Daoy (cell line): ENCODE data around the gene LUC7L. TPM values are rescaled to one million over a fixed set of nuclear protein-coding genes. Genes with fewer than 3 reads are reported as not detected.
"Not testable (repeated sequence)": the region's sequence is repeated elsewhere in the genome, so short reads cannot be mapped to it uniquely, and the experiment has no call there.

Experiments used
- DNase-seq: peaks from one replicate; pipeline ENCODE4 v3.0.0-alpha.2; 2015; ENCODE audit warnings: low read depth
- total RNA-seq: library from RNA; depleted of rRNA; stranded (reverse); fragments of >200 nt; shearing (Covaris generic); gene quantifications from 2 replicates; pipeline ENCODE4 v1.2.3, GENCODE V29; 2014; rRNA removed

The LUC7L gene, protein sequence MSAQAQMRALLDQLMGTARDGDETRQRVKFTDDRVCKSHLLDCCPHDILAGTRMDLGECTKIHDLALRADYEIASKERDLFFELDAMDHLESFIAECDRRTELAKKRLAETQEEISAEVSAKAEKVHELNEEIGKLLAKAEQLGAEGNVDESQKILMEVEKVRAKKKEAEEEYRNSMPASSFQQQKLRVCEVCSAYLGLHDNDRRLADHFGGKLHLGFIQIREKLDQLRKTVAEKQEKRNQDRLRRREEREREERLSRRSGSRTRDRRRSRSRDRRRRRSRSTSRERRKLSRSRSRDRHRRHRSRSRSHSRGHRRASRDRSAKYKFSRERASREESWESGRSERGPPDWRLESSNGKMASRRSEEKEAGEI
- total RNA-seq: 35.5 and 42.3 TPM in 2 replicates

- DNase-seq: peak; percentile 91
Measured at GRCh38 chr16:228852-229730, at the start of gene LUC7L. Gene LUC7L (minus strand): TSS chr16:229449. CDS start chr16:229339, 110 bp downstream.

GRCh38 chr16:278863-279366, 49.7 kb upstream of the LUC7L start:
- DNase-seq: peak; percentile 66

DNA sequence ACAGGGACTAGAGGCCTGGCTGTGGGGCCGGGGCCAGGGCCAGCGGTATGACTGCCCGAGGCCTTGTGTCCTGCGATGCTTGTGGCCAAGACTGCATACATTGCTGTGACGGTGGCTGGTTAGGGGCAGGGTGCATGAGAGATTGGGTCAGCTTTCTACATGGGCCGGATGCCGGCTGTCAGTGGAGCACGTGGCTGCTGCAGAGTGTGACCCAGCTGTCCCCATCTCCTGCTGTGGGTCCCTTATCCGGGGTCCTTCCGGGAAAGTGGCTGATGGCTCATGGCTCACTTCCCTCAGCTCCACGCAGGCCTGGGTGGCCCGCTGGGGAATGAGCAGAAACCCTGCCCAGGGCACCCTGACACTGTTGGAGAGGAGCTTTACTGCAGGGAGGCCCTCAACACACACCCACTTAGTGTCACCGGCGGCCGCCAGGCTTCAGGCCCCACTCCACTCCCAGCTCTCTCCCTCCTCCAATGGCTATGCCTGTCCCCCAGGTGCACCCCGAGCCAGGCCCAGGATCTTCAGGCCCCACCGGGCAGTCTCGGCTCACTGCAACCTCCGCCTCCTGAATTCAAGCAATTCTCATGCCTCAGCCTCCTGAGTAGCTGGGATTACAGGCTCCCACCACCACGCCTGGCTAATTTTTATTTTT, 47.3 kb upstream of the LUC7L start:
- no peak for DNase-seq

GRCh38 chr16:275786-276232, 46.6 kb upstream of the LUC7L start, which contains the start of gene RGS11:
Gene RGS11 (minus strand): TSS chr16:275944. CDS start chr16:275911, 33 bp downstream.
- no peak for DNase-seq

- DNase-seq: no peak
Measured at GRCh38 chr16:275041-275641, 45.9 kb upstream of the LUC7L start.

DNA sequence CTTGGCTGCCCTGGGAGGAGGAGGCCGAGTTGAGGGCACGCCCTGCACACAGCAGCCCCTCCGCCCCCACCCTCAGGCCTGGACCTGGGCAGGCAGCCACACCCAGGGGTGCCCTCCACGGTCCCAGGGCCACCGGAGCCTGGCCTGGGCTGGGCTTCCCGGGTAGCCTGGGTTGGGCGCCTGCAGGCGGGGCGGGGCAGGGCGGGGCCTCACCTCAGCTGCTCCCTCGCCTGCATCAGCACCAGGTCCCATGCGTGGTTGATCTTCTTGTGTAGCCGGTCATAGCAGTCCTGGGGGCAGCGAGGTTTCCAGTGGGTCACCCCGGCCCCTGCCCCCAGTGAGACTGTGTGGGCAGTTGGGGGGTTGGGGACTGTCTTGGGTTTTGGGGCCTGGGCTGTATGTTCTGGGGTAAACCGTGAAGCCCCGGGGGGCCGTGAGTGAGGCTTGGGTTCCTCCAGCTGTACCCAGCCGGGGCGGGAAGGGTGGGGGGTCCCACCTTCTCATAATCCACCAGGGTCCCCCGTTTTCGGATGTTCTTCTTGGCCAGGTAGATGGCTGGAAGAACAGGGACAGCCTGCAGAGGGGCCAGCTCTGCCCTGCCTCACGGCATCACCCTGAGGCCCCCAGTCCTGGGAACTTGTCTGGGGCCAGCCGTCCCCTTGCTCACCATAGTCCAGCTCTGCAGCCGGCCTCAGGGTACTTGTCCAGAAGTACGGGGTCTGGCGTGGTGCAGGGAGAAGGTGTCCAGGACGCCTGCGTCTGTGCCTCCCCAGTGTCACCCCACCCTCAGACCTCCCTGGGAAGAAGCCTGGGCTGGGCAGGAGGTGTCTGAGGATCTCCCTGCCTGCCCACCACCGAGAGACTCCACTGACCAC, 44.5 kb upstream of the LUC7L start:
- DNase-seq: no peak

DNA sequence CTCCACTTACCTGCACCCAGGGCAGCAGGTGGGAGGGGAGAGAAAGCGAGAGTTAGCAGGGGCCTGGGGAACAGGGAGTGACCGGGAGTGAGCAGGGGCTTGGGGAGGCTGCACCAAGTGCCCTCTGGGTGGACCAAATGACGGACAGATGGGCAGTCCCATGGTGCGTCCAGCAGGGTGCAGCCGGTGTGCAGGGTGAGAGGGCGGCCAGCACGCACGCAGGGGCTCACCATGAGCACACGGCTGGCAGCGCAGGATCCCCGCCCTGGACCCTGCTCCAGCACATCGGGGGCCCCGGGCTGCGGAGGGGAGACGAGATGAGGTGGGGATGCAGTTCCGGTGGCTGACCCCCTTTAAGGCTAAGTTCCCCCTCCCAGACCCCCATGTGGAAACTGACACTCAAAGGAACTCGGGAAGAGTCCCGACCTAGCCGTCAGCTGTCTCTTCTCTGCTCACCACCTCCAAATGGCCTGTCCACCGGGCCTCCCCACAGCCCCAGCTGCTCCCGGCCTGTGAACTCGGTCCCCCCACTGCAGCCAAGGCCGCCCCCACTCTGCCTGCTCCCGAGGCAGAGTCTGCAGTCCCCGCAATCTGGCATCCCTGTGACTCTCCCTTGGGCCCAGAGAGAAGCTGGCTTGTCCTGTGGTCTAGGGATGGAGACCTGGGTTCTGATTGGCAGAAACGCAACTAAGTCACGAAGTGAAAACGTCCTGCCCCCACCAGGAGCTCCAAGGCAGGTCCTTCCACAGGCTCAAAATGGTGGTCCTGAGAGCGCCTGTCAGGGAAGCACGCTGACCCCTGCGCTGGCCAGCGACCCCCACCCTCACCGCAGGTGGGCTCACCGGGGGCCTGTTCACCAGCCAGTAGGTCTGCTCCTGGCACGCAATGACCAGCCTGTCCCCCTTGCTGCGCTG, 43.6 kb upstream of the LUC7L start:
- DNase-seq: no peak

DNA sequence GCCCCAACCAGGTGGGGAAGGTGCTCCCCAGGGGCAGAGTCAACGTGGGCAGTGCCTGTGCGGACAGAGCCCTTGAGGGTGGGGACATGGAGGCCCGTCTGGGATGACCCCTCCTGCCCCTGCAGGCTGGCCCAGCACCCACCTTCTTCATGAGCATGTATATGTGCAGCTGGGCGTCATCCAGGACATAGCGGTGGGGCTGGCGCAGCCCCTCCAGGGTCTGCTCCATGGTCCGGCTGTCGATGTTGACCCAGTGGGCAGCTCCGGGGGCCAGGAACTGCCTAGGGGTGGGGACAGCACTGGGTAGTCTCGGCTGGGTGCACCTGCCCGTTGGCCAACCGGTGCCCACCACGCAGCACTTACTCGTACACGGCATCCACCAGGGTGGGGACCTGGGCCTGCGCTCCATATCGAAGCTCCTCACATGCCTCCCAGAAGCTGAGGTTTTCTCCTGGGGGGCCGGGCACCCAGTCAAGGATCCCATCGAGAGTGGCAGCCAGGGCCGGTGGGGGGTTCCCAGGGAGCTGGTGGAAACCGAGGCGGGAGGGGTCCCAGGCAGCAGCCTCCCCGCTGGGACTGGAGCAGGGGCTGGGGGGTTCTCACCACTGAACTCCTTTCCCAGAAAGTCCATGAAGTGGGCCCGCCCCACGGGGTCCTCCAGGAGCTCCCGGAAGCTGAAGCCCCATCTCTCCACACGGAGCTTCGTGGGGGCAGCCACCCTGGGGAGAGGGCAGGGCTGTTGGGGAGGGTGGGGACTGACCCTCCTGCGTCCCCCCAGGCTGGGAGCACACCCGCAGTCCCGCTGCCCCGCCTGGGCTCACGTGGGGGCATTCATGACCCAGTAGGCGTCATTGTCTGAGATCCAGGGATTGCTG, 41.4 kb upstream of the LUC7L start:
- DNase-seq: no peak

- DNase-seq: no peak
Measured at GRCh38 chr16:269061-269796, 40.0 kb upstream of the LUC7L start.

- DNase-seq: no peak
Measured at GRCh38 chr16:268141-269053, 39.1 kb upstream of the LUC7L start.

- not testable (repeated sequence) for DNase-seq
Measured at GRCh38 chr16:267562-267961, 38.3 kb upstream of the LUC7L start.

GRCh38 chr16:266258-267164, 37.3 kb upstream of the LUC7L start:
- DNase-seq: no peak

DNA sequence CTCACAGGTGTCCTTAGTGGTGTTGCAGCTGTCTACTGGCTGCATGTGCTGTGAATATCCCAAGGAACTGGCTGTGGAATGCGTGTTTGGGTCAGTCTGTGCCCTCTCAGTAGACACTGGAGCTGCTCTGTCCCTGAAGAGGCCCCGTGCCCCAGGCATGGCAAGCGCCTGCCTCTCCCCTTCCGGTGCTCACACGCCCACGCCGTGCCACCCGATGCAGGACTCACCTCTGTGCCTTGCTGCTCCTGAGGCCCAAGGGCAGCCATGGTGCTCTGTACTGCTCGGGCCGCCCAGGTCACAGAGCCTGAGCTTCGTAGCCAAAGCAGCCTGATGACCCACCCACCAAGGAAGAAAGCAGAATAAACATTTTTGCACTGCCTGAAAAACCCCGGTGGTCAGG, 36.5 kb upstream of the LUC7L start:
- no peak for DNase-seq

GRCh38 chr16:265002-265529, 35.8 kb upstream of the LUC7L start:
- DNase-seq: no peak

- DNase-seq: no peak
Measured at GRCh38 chr16:264440-264951, 35.2 kb upstream of the LUC7L start.
